Activated CD4-positive, alpha-beta T cell treated with anti-CD3 and anti-CD28 coated beads for 1 hour (primary cell): ENCODE data around the gene SORCS2.
"Not testable (repeated sequence)": the region's sequence is repeated elsewhere in the genome, so short reads cannot be mapped to it uniquely, and the experiment has no call there.

Experiments used
- DNase-seq: peaks from one replicate; pipeline ENCODE4 v3.0.0-alpha.2; 2020

The SORCS2 gene

DNA sequence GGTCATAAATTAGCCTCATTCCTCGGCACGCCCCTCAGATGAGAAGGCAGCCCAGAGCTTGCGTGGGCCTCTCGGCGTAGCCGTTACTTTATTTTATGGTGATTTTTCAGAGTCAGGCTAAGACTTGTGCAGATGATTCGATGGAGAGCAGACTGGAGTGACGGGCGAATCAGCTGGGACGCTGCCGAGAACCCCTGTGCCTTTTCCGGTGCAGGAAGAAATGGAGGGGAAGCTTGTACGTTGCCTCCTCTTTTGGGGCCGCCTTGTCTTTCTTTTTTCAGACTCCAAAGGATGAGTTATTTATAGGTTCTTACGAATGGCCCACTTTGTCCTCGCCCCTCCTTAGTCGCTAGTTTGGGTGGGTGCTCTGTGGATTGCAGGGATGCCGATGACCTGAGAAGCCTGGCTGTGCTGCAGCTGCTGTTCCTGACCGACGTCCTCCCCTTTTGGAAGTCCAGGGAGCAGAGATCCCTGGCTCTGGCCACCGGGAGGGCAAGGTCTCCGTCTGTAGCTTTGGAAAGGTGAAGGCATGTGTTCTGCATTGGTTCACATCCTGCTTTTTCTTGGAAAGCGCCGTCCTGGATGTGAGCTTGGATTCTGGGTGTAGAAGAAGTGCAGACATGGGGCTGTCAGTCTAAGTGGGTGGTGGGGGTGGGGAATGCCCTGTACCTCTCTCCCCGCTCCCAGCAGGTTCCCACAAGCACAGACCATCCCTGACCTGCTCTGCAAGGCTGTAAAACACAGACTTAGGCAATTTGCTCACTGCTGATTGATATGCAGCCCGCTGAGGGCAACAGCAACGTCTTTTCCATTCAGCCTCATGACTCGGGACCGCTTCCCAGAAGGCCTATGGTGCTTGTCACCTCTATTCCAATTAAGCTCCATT lies 9.3 kb downstream of the SORCS2 start:
- no peak for DNase-seq

- DNase-seq = no peak
Observed at GRCh38 chr4:7202411-7202810, 10.1 kb downstream of the SORCS2 start.

DNA sequence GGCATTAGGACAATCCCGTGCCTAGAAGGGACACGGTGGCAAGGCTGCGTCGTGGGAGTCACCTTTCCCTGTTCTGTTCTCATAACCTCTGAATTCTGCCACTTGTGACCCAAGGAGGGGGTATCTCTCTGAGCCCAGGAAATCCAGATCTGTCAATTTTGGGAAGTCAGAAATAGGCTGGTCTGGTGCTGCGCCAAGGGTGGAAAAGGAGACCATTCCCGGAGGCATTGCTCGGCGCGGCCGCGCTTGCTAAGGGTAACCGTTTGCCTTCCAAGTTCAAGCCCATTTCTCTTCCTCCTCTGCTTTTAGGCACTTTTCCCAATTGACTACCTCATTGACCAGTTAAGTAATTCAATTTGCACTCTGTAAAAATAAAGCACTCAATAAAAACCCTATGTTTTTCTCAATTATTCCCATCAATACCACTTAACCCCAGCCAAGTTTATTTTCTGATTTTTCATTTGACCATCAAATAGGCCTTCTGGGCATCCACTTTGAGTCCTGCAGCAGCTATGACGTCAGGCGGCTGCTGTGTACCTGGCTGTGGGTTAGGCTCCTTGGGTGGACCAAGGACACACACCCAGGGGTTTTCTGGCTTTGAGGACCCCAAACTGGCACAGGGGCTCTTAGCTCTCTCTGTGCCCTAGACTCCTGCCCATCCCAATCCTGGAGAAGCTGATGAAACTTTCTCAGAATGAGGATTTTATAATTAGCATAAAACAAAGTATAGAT lies 12.5 kb downstream of the SORCS2 start:
- DNase-seq = no peak

DNA sequence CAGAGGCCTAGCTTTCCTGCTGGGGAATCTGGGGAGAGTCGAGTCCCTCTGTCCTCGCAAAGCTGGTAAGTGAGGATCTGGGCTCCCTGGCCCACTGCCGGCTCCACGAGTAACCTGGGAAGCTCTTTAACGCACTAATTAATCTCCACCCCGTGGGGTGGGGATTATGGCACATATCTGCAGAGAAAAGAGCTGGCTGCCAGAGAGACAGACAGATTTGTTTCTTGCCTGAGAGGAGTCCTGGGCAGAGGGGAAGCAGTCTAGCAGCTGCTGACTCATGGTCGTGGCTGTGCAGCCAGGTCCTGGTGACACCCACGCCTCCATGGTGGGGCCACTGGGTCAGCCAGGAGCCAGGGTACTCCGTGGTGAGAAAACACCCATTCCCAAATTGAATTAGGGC lies 14.0 kb downstream of the SORCS2 start:
- no peak for DNase-seq

GRCh38 chr4:7206911-7207567 lies 14.7 kb downstream of the SORCS2 start:
- no peak for DNase-seq

DNA sequence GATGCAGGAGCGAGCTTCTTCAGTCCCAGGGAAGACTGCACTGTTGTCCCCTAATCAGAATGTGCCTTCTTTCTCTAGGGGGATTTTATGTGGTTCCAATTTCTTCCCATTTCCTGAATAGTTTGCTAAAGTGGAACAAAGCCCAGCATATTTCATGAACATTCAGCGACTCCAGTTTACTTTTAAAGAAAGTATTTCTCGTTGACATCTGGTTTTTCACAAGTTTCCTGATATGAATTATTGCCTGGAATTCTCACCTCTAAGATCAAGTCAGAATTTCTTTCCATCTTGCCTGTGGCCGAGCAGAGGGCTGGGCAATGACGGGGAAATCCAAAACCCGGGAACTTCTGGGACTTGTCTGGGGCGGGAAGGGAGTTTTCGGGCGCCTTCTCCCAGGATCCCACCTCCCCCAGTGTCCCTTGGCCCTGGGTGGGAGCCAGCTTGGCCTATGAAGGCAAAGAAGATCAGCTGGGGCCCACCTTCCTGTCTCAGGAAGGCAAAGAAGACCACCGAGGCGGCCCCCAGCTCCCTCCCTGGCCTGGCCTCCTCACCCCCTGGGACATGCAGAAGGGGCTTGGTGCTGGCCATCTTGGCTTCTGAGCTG lies 15.4 kb downstream of the SORCS2 start:
- no peak for DNase-seq

- DNase-seq = no peak
Observed at GRCh38 chr4:7208509-7209451, 16.4 kb downstream of the SORCS2 start.

- DNase-seq = no peak
Observed at GRCh38 chr4:7209699-7210098, 17.4 kb downstream of the SORCS2 start.

DNA sequence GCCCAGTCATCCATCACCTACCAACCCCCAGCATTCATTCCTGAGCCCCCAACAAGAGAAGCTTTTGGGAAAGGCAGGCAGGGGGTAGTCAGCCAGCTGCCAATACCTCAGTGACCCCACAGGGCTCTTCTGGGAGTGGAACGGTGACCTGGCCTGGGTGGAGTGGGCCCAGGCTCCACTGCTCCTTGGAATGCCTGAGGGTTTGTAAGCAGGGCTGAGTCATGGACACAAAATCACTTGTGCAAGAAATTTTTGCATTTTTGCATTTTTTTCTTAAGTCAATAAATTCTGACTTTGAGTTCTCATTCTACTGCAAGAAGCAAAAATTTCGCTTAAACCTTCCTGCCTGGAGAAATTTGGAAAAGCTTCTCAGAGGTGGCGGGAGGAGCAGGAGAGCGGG lies 18.5 kb downstream of the SORCS2 start:
- DNase-seq = no peak

DNA sequence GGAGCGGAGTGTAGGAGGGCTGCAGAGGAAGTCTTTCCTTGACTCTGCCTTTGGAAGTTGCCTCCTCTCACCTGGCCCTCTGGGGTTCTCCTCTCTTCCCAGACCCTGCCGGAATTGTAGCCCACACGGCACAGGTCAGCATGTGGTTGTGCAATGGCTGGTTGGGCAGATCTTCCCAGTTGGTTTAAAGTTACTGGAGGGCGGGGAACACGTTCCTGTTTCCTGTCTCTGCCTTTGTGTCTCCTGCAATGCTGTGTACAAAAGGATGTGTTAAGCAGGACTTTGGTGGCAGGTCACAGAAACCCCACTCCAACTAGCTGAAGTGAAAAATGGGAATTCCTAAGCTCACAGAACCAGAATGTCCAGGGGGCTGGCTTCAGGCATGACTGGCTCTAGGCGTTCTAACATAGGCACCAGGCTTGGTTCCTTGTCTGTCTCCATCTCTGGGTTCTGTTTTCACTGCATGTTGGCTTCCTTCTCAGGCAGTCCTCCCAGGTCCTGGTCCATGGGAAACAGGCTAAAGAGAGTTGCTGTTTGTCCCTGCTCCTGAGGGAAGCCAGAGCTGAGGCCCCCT lies 19.9 kb downstream of the SORCS2 start:
- DNase-seq = no peak

DNA sequence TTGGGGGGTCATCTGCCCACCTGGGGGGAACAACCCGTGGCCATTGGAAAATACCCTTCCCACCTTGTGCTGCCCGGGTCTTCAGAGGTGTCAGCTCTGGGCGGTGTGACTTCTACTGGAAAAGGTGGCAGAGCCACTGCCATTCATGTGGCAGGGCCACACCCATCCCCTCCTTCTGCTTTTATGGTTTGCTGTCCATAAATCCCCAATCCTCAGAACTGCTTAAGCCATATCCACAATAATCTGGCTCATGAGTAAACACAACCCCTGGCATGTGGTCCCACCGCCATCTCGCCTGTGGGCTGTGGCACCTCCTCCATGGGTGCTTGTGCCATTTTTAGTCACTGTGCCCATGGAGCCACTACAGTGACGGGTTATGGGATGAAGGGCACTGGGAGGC lies 20.6 kb downstream of the SORCS2 start:
- no peak for DNase-seq

GRCh38 chr4:7213807-7214206 lies 21.5 kb downstream of the SORCS2 start:
- DNase-seq = no peak

DNA sequence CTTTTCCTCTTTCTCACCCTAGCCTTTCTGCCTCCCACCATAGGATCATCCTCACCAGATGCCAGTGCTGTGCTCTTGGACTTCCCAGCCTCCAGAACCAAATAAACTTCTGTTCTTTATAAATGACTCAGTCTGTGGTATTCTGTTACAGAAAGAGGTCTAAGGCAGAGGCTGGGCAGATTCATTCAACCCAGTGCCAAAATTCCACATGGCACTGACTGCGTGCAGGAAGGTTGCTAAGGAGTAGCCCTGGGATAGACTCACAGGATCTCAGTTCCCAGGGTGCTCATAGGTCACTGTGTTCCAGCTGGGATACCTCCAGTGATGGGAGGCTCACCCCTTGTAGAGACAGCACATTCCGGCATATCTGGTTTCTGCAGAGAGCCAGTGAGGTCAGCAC lies 22.0 kb downstream of the SORCS2 start:
- no peak for DNase-seq

- DNase-seq = not testable (repeated sequence)
Observed at GRCh38 chr4:7215187-7215586, 22.8 kb downstream of the SORCS2 start.

- no peak for DNase-seq
Observed at GRCh38 chr4:7217039-7217438, 24.7 kb downstream of the SORCS2 start.

DNA sequence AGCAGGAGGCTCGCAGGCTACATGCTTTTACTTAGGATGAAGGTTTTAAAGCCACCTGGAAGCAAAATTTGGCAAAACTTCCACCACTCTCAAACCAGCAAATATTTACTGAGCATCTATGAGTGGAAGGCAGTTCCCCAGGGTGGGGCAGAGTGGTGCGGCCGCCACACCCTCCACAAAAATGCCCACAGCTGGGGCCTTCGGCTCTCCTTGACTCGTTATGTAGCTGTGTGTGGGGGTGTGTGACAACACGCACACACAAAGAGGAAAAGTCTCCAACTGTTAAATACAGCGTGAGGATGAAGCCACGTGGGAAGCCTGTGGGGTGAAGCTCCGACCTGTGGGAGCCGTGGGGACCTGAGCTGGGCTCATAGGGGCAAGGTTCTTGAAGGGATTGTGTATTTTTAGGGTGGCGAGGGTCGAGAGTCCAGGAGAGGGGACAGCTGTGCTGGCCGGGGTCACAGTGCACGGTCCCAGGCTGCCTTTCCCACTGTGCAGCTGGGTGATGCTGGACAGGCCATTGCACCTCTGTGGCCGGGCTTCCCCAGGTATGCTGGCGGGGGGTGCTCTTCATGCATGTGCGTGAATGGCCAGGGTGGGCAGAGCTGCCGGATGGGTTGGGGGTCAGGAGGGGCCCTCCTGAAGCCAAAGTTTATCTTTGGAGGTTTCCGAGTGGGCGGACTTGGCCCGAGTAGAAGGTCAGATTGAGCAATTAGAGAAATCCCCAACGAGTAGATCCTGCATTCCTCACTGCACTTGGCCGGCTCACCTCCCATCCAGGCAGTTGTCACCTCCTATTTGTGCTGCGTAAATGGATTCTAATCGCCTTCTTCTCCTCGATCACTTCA lies 25.4 kb downstream of the SORCS2 start:
- DNase-seq = no peak

GRCh38 chr4:7218686-7219085 lies 26.3 kb downstream of the SORCS2 start:
- no peak for DNase-seq

GRCh38 chr4:7222521-7222920 lies 30.2 kb downstream of the SORCS2 start:
- no peak for DNase-seq

DNA sequence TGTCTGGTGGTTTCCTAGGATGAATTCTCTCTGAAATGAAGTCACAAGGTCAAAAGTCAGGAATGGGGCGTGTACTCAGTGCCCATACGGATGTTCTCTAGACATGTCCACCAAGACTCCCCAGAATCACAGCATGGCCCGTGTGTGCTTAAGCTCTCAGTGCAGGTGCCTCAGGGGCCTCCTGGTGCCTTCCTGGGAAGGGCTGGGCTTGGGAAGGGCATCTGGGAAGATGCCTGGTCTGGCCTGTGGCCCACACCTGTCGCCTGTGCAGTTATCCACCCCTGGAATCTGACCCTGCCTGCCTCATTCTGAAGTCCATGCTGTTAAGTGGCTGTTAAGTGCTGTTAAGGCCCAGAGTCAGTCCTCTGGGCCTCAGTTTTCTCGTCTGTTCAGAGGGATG lies 31.2 kb downstream of the SORCS2 start:
- DNase-seq = no peak

- no peak for DNase-seq
Observed at GRCh38 chr4:7224001-7224400, 31.7 kb downstream of the SORCS2 start.
